ACC112 (cell line): ENCODE measurements around the gene FGF2.
"Not testable (repeated sequence)": the region's sequence is repeated elsewhere in the genome, so short reads cannot be mapped to it uniquely, and the experiment has no call there.

Experiments used
- H2AFZ ChIP-seq: fragments of 200-600 bp; sonication (generic); one replicate; pipeline ENCODE4 v1.6.0; 2017; ENCODE audit warnings: antibody characterized with exemption, low read length; ENCODE audit not compliant: unreplicated experiment
- H3K27ac ChIP-seq: fragments of 200-600 bp; sonication (generic); 2 replicates; pipeline ENCODE4 v1.5.1; 2014; ENCODE audit warnings: low read depth, mild to moderate bottlenecking, antibody characterized with exemption, low read length, moderate library complexity
- H3K27me3 ChIP-seq: fragments of 200-600 bp; sonication (generic); 2 replicates; pipeline ENCODE4 v1.6.1; 2014; ENCODE audit warnings: mild to moderate bottlenecking, antibody characterized with exemption, low read length, moderate library complexity, mixed read lengths; ENCODE audit not compliant: insufficient read depth
- H3K36me3 ChIP-seq: fragments of 200-600 bp; sonication (generic); 2 replicates; pipeline ENCODE4 v1.6.1; 2016; ENCODE audit warnings: mild to moderate bottlenecking, antibody characterized with exemption, low read length, moderate library complexity, mixed read lengths; ENCODE audit not compliant: insufficient read depth
- H3K4me1 ChIP-seq: fragments of 200-600 bp; sonication (generic); one replicate; pipeline ENCODE4 v1.6.1; 2016; ENCODE audit warnings: low read length, mixed read lengths; ENCODE audit not compliant: insufficient read depth, unreplicated experiment, control insufficient read depth
- H3K4me3 ChIP-seq: fragments of 200-600 bp; sonication (generic); 2 replicates; pipeline ENCODE4 v1.5.1; 2014; ENCODE audit warnings: mild to moderate bottlenecking, low read depth, low read length
- H3K79me2 ChIP-seq: fragments of 200-600 bp; sonication (generic); one replicate; pipeline ENCODE4 v1.6.0; 2016; ENCODE audit warnings: low read length; ENCODE audit not compliant: control insufficient read depth, unreplicated experiment, insufficient read depth

The FGF2 gene

GRCh38 chr4:122845066-122845465, 18.4 kb downstream of the FGF2 start:
- H3K27ac ChIP-seq: no peak overlapping the region
- no peak overlapping the region for H3K4me3 ChIP-seq
- H3K79me2 ChIP-seq: peaks cover 96% of the 10 kb centered on the region
- no peaks in the 10 kb centered on the region for H3K27me3 ChIP-seq
- H3K4me1 ChIP-seq: peaks cover 27% of the 10 kb centered on the region
- no peak overlapping the region for H2AFZ ChIP-seq
- H3K36me3 ChIP-seq: peaks cover 66% of the 10 kb centered on the region

- H3K27me3 ChIP-seq: no peaks in the 10 kb centered on the region
- peaks cover 26% of the 10 kb centered on the region for H3K4me1 ChIP-seq
- peaks cover 96% of the 10 kb centered on the region for H3K79me2 ChIP-seq
- no peak overlapping the region for H3K4me3 ChIP-seq
- peaks cover 60% of the 10 kb centered on the region for H3K36me3 ChIP-seq
- H2AFZ ChIP-seq: no peak overlapping the region
- H3K27ac ChIP-seq: peak overlapping the region; percentile 9; the same call in 1 of the 2 replicates
These were observed 19.1 kb downstream of the FGF2 start for GRCh38 chr4:122845760-122846159.

- Histone ChIP-seq H3K27ac (no peak overlapping the region), H3K36me3 (peaks cover 48% of the 10 kb centered on the region), H3K4me1 (peaks cover 16% of the 10 kb centered on the region), H3K79me2 (peaks cover 95% of the 10 kb centered on the region), H3K27me3 (no peaks in the 10 kb centered on the region), H2AFZ (no peak overlapping the region), H3K4me3 (no peak overlapping the region)
These were observed 21.3 kb downstream of the FGF2 start for GRCh38 chr4:122847931-122848330.

DNA sequence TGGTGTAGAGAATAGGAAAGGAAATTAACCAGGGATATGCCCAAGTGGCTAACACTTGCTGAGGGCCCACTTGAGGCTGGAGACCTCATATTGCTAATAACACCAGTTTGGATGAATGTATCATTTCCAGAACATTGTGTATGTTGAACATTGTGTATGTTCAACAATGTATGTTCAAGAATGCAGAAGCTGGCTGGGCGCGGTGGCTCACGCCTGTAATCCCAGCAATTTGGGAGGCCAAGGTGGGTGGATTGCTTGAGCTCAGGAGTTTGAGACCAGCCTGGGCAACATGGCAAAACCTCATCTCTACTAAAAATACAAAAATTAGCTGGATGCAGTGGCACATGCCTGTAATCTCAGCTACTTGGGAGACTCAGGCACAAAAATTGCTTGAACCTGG, 23.2 kb downstream of the FGF2 start:
- Histone ChIP-seq H3K36me3 (peaks cover 36% of the 10 kb centered on the region), H3K4me1 (peaks cover 21% of the 10 kb centered on the region), H3K79me2 (peaks cover 93% of the 10 kb centered on the region)
- not testable (repeated sequence) for H3K27ac ChIP-seq, H2AFZ ChIP-seq, H3K27me3 ChIP-seq, H3K4me3 ChIP-seq

DNA sequence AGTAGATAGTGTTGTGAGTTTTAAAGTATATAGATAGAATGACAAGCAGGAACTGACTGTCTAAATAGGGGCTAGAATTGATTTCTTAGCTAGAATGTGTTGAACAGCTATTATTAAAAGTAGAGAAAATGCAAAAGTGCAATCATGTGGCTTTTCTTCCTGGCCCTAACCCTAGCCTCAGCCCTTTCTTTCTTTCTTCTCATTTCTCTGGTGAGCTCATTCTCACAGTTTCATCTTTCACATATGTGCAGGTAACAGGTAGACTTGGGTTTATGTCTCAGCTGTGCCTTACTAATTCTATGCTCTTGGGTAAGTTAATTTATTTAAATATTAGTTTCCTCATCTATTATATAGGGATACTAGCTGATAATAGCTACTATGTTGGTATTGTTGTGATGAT, 24.9 kb downstream of the FGF2 start:
- Histone ChIP-seq H3K79me2 (peaks cover 91% of the 10 kb centered on the region), H3K27ac (no peak overlapping the region), H3K4me3 (no peak overlapping the region), H3K4me1 (peaks cover 31% of the 10 kb centered on the region), H3K27me3 (no peaks in the 10 kb centered on the region), H3K36me3 (peaks cover 23% of the 10 kb centered on the region; the same call in 1 of the 2 replicates), H2AFZ (no peak overlapping the region)

- Histone ChIP-seq H2AFZ (peak overlapping the region; percentile 20), H3K27me3 (no peaks in the 10 kb centered on the region), H3K4me3 (peak overlapping the region; percentile 49), H3K4me1 (peaks cover 41% of the 10 kb centered on the region), H3K79me2 (peaks cover 90% of the 10 kb centered on the region), H3K36me3 (peaks cover 2% of the 10 kb centered on the region; the same call in 1 of the 2 replicates), H3K27ac (peak overlapping the region; percentile 16)
These were observed 28.1 kb downstream of the FGF2 start for GRCh38 chr4:122854447-122855352.

GRCh38 chr4:122855353-122855890, 28.8 kb downstream of the FGF2 start:
- peaks cover 41% of the 10 kb centered on the region for H3K4me1 ChIP-seq
- H3K27me3 ChIP-seq: no peaks in the 10 kb centered on the region
- H3K79me2 ChIP-seq: peaks cover 88% of the 10 kb centered on the region
- peaks cover 4% of the 10 kb centered on the region; the same call in 1 of the 2 replicates for H3K36me3 ChIP-seq
- H3K4me3 ChIP-seq: no peak overlapping the region
- no peak overlapping the region for H2AFZ ChIP-seq
- H3K27ac ChIP-seq: peak overlapping the region; percentile 16

GRCh38 chr4:122857160-122857559, 30.5 kb downstream of the FGF2 start:
- Histone ChIP-seq H2AFZ (no peak overlapping the region), H3K4me3 (no peak overlapping the region), H3K36me3 (peaks cover 4% of the 10 kb centered on the region; the same call in 1 of the 2 replicates), H3K27ac (no peak overlapping the region), H3K79me2 (peaks cover 89% of the 10 kb centered on the region), H3K4me1 (peaks cover 48% of the 10 kb centered on the region), H3K27me3 (no peaks in the 10 kb centered on the region)

DNA sequence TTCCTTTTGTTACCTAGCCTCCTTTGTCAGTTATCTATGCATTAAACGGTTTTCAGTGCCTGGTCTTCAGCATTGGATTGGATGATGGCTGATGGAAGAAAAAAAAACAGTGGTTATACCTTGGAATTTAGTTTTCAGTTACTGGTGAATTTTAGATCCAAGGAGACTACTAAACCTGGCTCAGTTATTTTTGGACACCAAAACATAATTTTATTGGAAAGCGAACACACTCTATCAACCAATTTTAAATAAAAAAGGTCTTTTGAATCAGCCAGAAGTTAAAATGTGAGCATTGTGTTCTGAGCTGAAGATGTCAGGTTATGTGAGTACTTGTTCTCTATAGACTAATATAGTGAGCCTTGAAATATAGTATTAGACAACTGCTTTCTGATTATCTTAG, 32.1 kb downstream of the FGF2 start:
- Histone ChIP-seq H3K4me3 (no peak overlapping the region), H3K36me3 (peaks cover 4% of the 10 kb centered on the region; the same call in 1 of the 2 replicates), H3K4me1 (peaks cover 47% of the 10 kb centered on the region), H3K27me3 (no peaks in the 10 kb centered on the region), H2AFZ (no peak overlapping the region), H3K79me2 (peaks cover 91% of the 10 kb centered on the region), H3K27ac (no peak overlapping the region)

GRCh38 chr4:122861172-122861943, 34.7 kb downstream of the FGF2 start:
- H3K27me3 ChIP-seq: no peaks in the 10 kb centered on the region
- no peak overlapping the region for H2AFZ ChIP-seq
- H3K4me1 ChIP-seq: peaks cover 29% of the 10 kb centered on the region
- H3K4me3 ChIP-seq: no peak overlapping the region
- H3K79me2 ChIP-seq: peaks cover 91% of the 10 kb centered on the region
- H3K27ac ChIP-seq: no peak overlapping the region
- H3K36me3 ChIP-seq: peaks cover 4% of the 10 kb centered on the region; the same call in 1 of the 2 replicates
